ENCODE measurements around the gene PRM3. TPM values are rescaled to one million over a fixed set of nuclear protein-coding genes. Genes with fewer than 3 reads are reported as not detected.

Gene PRM3
- total RNA-seq, result not detected in 2 replicates

- no peak for DNase-seq (ENCODE audit: low read depth, low spot score)
Observed at GRCh38 chr16:11272921-11273720, at the start of gene PRM3. Gene PRM3 (minus strand): TSS chr16:11273629. CDS start chr16:11273595, 34 bp downstream.

GRCh38 chr16:11322823-11323222 is 49.4 kb upstream of the PRM3 start:
- no peak for DNase-seq (ENCODE audit: low read depth, low spot score)

- no peak for DNase-seq (ENCODE audit: low read depth, low spot score)
Observed at GRCh38 chr16:11321662-11322061, 48.2 kb upstream of the PRM3 start.

- no peak for DNase-seq (ENCODE audit: low read depth, low spot score)
Observed at GRCh38 chr16:11320170-11320569, 46.7 kb upstream of the PRM3 start.

GRCh38 chr16:11319529-11320146 is 46.2 kb upstream of the PRM3 start:
- no peak for DNase-seq (ENCODE audit: low read depth, low spot score)

- DNase-seq (ENCODE audit: low read depth, low spot score), result no peak
Observed at GRCh38 chr16:11318817-11319216, 45.4 kb upstream of the PRM3 start.

GRCh38 chr16:11316331-11317015 is 43.0 kb upstream of the PRM3 start:
- no peak for DNase-seq (ENCODE audit: low read depth, low spot score)

- DNase-seq (ENCODE audit: low read depth, low spot score), result no peak
Observed at GRCh38 chr16:11315510-11315909, 42.1 kb upstream of the PRM3 start.

GRCh38 chr16:11314309-11314894 is 41.0 kb upstream of the PRM3 start:
- DNase-seq (ENCODE audit: low read depth, low spot score), result no peak

GRCh38 chr16:11313493-11314308 is 40.3 kb upstream of the PRM3 start:
- no peak for DNase-seq (ENCODE audit: low read depth, low spot score)

GRCh38 chr16:11312718-11313492 is 39.5 kb upstream of the PRM3 start:
- DNase-seq (ENCODE audit: low read depth, low spot score), result no peak

GRCh38 chr16:11310997-11311561 is 37.6 kb upstream of the PRM3 start:
- no peak for DNase-seq (ENCODE audit: low read depth, low spot score)

- DNase-seq (ENCODE audit: low read depth, low spot score), result no peak
Observed at GRCh38 chr16:11310634-11310977, 37.2 kb upstream of the PRM3 start.

GRCh38 chr16:11309895-11310633 is 36.6 kb upstream of the PRM3 start:
- DNase-seq (ENCODE audit: low read depth, low spot score), result no peak

- no peak for DNase-seq (ENCODE audit: low read depth, low spot score)
Observed at GRCh38 chr16:11308493-11309283, 35.3 kb upstream of the PRM3 start.

- no peak for DNase-seq (ENCODE audit: low read depth, low spot score)
Observed at GRCh38 chr16:11307639-11308492, 34.4 kb upstream of the PRM3 start.

- no peak for DNase-seq (ENCODE audit: low read depth, low spot score)
Observed at GRCh38 chr16:11306997-11307638, 33.7 kb upstream of the PRM3 start.
